IMR-90 (cell line): ENCODE data around the gene PKNOX1.
"Not testable (repeated sequence)": the region's sequence is repeated elsewhere in the genome, so short reads cannot be mapped to it uniquely, and the experiment has no call there.

Source experiments
- CEBPB ChIP-seq: IDR thresholded peaks from 2 replicates; pipeline ENCODE4 v1.6.1; 2012; ENCODE audit warnings: low read depth, low read length, improper control_type of control experiment
- MAFK ChIP-seq: IDR thresholded peaks from 2 replicates; pipeline ENCODE4 v1.6.1; 2012; ENCODE audit warnings: low read depth, low read length, improper control_type of control experiment
- NFE2L2 ChIP-seq: fragments of 150-350 bp; IDR thresholded peaks from 2 replicates; pipeline ENCODE4 v1.6.1; 2016; ENCODE audit warnings: low read depth, mild to moderate bottlenecking, low read length

DNA sequence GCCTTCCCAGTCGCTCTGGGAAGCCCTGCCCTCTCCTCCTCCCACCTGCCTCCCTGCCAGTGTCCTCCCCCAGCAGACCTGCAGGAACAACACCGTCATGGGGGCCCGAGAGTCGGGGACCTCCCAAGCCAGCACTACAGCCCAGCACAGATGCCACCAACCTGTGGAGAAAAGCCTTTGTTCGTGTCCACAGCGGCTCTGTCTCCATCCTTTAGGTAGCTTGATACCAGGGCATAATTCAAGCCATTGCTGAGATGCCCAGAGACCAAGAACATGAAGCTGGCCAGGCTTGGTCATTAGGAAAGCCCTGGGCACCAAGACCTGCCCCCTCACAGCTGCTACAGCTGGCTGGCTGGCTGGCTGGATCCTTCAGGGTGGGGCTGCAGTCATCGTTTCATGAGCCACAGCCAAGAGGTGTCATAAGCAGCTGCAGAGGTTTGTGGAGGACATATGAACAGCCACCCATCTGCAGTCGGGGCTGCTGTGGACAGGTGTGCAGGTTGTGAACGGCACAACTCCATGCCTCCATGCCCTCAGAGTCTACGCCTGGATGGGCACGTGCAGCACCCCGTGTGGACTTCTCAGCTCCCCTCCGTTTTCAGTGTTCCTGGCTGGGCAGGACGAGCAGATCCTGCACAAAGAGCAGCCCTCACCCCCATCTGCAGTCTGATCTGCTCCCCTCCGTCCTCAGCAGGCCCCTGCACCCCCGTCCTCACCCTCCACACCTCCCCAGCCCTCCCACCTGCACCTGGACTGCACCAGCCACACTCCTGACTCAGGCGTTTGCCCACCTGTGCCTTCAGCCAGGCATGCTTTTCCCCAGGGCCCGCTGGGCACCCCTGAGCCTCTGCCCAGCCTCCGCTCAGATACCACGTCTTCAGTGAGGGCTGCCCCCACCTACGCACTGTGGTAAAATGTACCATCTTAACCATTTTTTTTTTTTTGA, 71.8 kb downstream of the PKNOX1 start:
- TF ChIP-seq NFE2L2, CEBPB, MAFK: not testable (repeated sequence)
